Ammon's horn (tissue), 1 donor: Measurements from ENCODE around the gene HOXC13.

Experiments
- DNase-seq: peaks from one replicate; pipeline ENCODE4 v3.0.0-alpha.2; 2016; ENCODE audit warnings: low spot score

The HOXC13 gene

GRCh38 chr12:53955036-53955775, 16.6 kb downstream of the HOXC13 start:
- no peak for DNase-seq

DNA sequence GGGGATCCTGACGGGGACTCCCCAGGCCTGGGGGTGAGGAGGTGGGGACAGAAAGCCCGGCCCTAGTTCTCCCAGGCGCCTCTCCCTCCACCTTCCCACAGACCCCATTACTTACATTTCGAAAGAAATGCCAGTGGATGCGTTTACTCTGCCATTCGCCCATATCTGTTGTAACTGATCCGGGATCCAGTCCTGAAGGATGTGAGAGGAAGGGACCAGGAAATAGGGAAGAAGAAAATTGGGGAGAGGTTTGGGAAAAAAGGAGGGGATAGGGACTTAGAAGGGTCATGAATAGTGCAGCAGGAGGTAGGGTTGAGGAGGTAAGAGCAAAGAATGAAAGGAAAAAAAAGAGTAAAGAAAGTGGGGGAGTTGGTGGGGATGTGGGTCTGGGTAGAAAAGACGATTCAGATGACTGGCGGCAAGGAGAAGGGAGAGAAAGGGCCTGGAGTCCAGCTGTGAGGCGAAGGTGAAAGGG, 17.2 kb downstream of the HOXC13 start:
- DNase-seq = no peak

- DNase-seq = no peak
Observed at GRCh38 chr12:53956251-53956887, 17.7 kb downstream of the HOXC13 start.

GRCh38 chr12:53956914-53957536, 18.4 kb downstream of the HOXC13 start:
- no peak for DNase-seq

- no peak for DNase-seq
Observed at GRCh38 chr12:53958128-53958527, 19.5 kb downstream of the HOXC13 start.

DNA sequence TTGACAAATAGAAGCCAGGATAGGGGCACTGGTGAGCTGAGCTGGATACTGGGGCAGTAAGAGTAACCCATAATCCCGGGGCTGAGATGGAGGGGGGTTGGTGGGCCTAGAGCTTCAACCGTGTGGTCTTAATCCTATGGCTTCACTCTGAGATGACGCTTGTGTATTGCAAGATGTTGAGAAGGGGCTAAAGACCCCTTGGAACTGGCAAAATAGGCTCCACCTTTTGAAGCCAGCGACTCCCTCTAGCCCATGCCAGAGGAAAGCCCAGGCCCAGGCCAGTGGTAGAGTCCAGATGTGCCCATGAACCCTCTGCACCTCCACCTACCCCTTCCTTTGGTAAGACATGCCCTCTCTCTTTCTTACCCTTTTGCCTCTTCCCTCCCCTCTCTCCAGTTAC, 20.7 kb downstream of the HOXC13 start:
- no peak for DNase-seq

- DNase-seq = no peak
Observed at GRCh38 chr12:53960187-53961024, 21.8 kb downstream of the HOXC13 start.

DNA sequence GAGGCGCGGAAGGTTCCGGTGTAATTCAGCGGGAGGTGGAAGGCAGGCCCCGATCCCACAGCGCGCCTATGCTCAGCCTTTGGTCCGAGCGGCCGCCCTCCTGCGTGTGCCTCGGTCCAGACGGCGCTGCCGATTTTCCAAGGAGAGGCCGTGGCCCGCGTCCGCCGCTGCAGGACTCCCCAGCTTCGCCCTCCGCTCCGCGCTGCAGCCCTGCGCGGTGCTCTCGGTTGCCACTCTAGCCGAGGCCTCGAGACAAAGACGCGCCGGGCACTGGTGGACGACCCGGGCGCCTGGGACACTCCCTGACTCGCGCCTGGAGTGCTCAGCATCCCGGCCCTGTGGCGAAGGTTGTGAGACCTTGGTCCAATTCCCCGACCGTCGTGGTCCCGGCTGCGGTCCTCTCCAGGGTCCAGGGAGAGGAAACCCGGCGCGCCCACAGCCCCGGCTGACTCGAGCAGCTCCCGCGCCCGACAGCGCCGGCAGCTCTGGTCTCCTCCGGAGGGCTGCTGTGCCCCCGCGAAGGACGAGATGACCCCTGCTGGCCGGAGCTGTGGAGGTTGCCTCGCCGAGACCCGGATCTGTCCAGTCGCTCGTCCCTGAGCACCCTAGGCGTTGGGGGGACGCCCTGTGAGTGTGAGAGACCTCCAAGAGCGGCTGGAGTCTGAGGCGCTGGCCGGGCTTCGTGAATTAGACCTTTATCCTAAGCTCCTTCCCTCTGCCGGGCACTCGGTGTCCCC, 22.6 kb downstream of the HOXC13 start:
- DNase-seq = no peak

DNA sequence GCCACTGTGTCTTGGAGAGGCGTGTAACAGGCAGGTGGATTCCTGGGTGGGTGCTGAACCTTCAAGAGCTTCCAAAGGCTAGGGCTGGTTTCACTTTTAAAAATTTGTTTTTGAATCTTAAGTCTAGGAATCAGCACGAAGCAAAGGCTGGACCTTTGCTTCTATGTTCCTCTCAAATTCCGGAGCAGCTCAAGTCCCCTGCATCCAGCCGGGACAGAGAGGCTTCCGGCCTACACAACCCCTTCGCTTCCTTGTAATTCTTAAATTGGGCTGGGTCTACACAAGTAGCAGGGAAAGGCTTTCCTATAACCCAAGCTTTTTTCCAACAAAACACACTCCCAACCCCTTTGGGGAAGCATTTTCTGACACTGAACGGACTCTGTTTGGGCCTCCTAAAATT, 24.4 kb downstream of the HOXC13 start:
- no peak for DNase-seq

GRCh38 chr12:53963434-53964314, 25.0 kb downstream of the HOXC13 start:
- DNase-seq = no peak

DNA sequence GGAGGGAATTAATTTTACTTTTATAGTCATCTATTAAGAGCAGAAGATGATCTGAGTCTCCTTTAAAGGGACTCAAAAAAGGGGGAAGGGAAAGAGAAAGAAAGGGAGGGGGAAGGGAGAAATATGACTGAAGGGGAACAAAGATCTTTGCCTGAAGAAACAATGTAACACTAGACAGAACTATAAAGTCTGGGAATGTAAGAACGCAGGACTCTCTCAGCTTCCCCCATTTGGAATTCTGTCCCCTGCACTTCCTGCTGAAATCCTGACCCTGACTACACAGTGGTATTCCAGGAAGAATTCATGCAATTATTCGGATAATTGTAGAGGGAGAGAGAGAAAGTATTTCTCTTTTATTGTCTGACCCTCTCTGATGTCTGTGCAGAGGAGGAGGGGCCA, 25.7 kb downstream of the HOXC13 start:
- no peak for DNase-seq

- DNase-seq = no peak
Observed at GRCh38 chr12:53965281-53966084, 26.9 kb downstream of the HOXC13 start.

DNA sequence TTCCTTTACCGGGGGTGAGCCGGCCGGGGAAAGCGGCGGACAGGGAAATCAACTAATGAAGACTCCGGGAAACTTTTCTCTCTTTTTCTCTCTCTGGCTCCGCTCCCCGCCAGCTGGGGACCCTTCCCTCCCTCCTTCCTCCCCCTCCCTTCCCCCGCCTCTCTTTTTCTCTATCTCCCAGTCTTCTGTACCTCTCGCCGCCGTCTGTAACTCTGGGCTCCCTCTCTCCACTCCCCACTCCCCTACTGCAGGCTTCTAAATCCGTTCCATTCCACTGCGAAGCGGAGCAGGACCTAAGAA, 27.4 kb downstream of the HOXC13 start:
- DNase-seq = no peak

GRCh38 chr12:53966385-53967133, 27.9 kb downstream of the HOXC13 start:
- no peak for DNase-seq

- no peak for DNase-seq
Observed at GRCh38 chr12:53967421-53967925, 28.8 kb downstream of the HOXC13 start.

DNA sequence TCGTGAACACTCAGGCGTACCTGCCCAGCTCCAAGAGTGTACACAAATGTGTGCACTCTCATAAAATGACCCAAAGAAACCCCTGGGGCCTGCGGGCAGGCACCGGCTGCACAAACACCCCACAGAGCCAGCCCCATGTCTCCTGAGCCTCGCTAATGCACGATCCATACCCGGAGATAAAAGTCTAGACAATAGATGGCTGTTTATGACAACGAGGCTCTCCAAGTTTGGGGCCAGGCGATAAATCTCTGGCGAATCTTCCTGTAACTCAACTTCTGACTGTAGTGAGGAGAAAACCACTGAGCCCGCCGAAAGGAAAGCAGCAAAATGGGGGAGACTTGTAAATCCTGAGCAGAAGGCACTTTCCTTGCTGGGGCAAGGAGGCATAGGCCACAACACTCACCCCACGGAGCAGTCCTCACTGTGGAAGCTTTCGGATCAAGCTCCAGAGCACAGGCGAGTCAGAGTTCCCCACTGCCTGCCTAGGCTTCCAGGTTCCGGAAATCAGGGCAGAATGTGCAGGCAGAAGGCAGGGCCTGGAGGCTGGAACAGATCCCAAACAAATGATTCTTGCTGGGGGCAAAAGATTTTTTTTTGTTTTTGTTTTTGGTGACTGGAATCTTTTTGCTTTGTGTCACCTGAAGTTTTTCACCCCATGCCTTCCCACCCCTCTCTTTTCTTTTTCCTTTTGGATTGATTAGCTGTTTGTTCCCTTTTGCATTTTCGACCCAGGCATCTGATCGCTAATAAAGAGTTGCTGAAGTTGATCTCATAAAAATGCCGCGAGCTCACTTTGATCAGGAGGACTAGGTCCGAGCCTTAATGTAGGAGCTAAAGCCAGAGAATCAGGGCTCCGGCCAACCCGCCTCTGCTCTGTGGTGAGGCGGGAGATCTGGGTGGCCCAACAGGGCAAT, 29.8 kb downstream of the HOXC13 start:
- no peak for DNase-seq

DNA sequence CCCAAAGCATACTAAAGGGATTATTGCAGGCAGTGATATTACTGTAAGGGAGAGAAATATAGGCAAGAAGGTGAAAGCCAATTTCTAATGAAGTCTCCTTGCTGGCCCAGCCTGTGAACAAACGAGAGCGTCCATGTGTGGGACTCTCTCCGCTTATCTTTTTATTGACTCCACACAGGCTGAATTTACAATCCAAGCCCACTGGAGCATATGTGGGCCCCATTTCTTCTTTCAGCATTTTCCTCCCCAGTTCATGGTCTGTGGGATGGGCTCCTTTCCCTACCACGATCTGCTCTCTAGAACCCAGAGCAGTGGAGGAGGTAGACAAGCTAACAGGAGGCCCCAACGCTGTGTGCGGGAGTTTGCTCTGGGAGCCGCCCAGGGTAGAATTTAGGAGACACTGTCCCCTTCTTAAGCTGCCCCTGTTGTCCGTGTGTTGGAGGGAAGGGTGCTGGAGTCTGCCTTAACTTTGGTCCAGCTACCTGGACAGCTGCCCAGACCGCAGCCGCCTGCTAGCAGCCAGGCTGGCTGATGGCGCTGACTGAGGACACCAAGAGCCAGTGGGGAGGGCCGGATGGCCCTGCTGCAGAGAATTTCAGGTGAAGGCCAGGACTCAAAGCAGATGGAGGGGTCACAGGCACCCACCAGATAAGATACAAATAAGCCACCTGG, 31.1 kb downstream of the HOXC13 start:
- no peak for DNase-seq
